Neuronal stem cell (in vitro differentiated cells): ENCODE measurements around the gene CENPP.

ENCODE experiments used
- DNase-seq: peaks from one replicate; pipeline ENCODE4 v3.0.0-alpha.2; 2013; ENCODE audit warnings: low spot score
- H2AFZ ChIP-seq: one replicate; pipeline ENCODE4 v1.6.1; 2013; ENCODE audit warnings: mild to moderate bottlenecking, low read length, inconsistent platforms
- H2AK5ac ChIP-seq: 2 replicates; pipeline ENCODE4 v1.6.1; 2013; ENCODE audit warnings: low read depth, mild to moderate bottlenecking, inconsistent platforms, low read length, moderate library complexity, mixed read lengths
- H2BK120ac ChIP-seq: 2 replicates; pipeline ENCODE4 v1.6.1; 2013; ENCODE audit warnings: low read depth, mild to moderate bottlenecking, inconsistent platforms, low read length, moderate library complexity, mixed read lengths
- H2BK12ac ChIP-seq: one replicate; pipeline ENCODE4 v1.6.1; 2013; ENCODE audit warnings: low read length, inconsistent platforms
- H2BK15ac ChIP-seq: 2 replicates; pipeline ENCODE4 v1.6.1; 2013; ENCODE audit warnings: mild to moderate bottlenecking, low read length, inconsistent platforms, mixed read lengths
- H2BK5ac ChIP-seq: one replicate; pipeline ENCODE4 v1.6.1; 2013; ENCODE audit warnings: inconsistent platforms, mild to moderate bottlenecking, low read length, moderate library complexity
- H3K14ac ChIP-seq: one replicate; pipeline ENCODE4 v1.6.1; 2013; ENCODE audit warnings: low read length, inconsistent platforms
- H3K18ac ChIP-seq: 2 replicates; pipeline ENCODE4 v1.6.1; 2013; ENCODE audit warnings: low read length, inconsistent platforms
- H3K23ac ChIP-seq: 2 replicates; pipeline ENCODE4 v1.6.1; 2013; ENCODE audit warnings: low read depth, mild to moderate bottlenecking, mixed read lengths, low read length, inconsistent platforms; ENCODE audit not compliant: poor library complexity
- H3K27ac ChIP-seq: replicated peaks from 3 replicates; pipeline ENCODE4 v1.5.1; 2013; ENCODE audit warnings: low read length, inconsistent platforms
- H3K27me3 ChIP-seq, 3 experiments: 2 replicates each; pipeline ENCODE4 v1.6.1; 2013; ENCODE audit warnings: low read length in 3 of 3, mild to moderate bottlenecking in 2 of 3, inconsistent platforms in 1 of 3, low read depth in 1 of 3, mixed read lengths in 1 of 3, moderate library complexity in 1 of 3; ENCODE audit not compliant: control insufficient read depth in 3 of 3, insufficient read depth in 3 of 3
- H3K36me3 ChIP-seq, 2 donors: replicated peaks in 1 of 2; 2 replicates each; pipeline ENCODE4 v1.6.1; 2013; ENCODE audit warnings: low read length in 2 of 2; ENCODE audit not compliant: control insufficient read depth in 2 of 2, insufficient read depth in 2 of 2
- H3K4ac ChIP-seq: 2 replicates; pipeline ENCODE4 v1.6.1; 2013; ENCODE audit warnings: inconsistent platforms, mild to moderate bottlenecking, low read length, moderate library complexity
- H3K4me1 ChIP-seq, 2 donors: 1 replicate in 1 of 2; 2 replicates in 1 of 2; pipeline ENCODE4 v1.6.1; 2013; ENCODE audit warnings: low read length in 2 of 2, low read depth in 1 of 2; ENCODE audit not compliant: control insufficient read depth in 2 of 2, insufficient read depth in 1 of 2
- H3K4me2 ChIP-seq: one replicate; pipeline ENCODE4 v1.6.1; 2013; ENCODE audit warnings: mild to moderate bottlenecking, low read length, inconsistent platforms; ENCODE audit not compliant: insufficient read depth, poor library complexity, severe bottlenecking
- H3K4me3 ChIP-seq, 2 donors: 2 replicates each; pipeline ENCODE4 v1.5.1; 2013; ENCODE audit warnings: low read length in 2 of 2, mild to moderate bottlenecking in 2 of 2, inconsistent platforms in 1 of 2, moderate library complexity in 1 of 2
- H3K79me1 ChIP-seq: one replicate; pipeline ENCODE4 v1.6.1; 2013; ENCODE audit warnings: low read depth, mild to moderate bottlenecking, inconsistent platforms, low read length, moderate library complexity
- H3K9ac ChIP-seq: one replicate; pipeline ENCODE4 v1.6.1; 2013; ENCODE audit warnings: mild to moderate bottlenecking, low read depth, low read length, inconsistent platforms; ENCODE audit not compliant: poor library complexity
- H3K9me3 ChIP-seq, 2 donors: replicated peaks in 1 of 2; 2 replicates each; pipeline versions ENCODE3 to v1.6.1; 2013; ENCODE audit warnings: low read length in 2 of 2, mild to moderate bottlenecking in 2 of 2, inconsistent platforms in 1 of 2, low read depth in 1 of 2, mixed read lengths in 1 of 2, moderate library complexity in 1 of 2; ENCODE audit not compliant: control insufficient read depth in 2 of 2, insufficient read depth in 1 of 2
- H4K8ac ChIP-seq: one replicate; pipeline ENCODE4 v1.6.1; 2013; ENCODE audit warnings: low read depth, mild to moderate bottlenecking, inconsistent platforms, low read length, moderate library complexity
- H4K91ac ChIP-seq: one replicate; pipeline ENCODE4 v1.6.1; 2013; ENCODE audit warnings: low read length, low read depth, mild to moderate bottlenecking, inconsistent platforms; ENCODE audit not compliant: poor library complexity
- WGBS, 2 donors: extraction: QIAGEN DNeasy Blood & Tissue Kit; methylation state at CpG; one replicate each; pipeline ENCODE4 v1.1.7; 2013; ENCODE audit warnings: missing lambda C conversion rate in 2 of 2, mixed read lengths in 1 of 2; ENCODE audit not compliant: insufficient read length in 2 of 2, insufficient replicate concordance in 1 of 2; ENCODE audit errors: extremely low coverage in 2 of 2; 5-methylcytosine and 5-hydroxymethylcytosine counted together

CENPP gene

DNA sequence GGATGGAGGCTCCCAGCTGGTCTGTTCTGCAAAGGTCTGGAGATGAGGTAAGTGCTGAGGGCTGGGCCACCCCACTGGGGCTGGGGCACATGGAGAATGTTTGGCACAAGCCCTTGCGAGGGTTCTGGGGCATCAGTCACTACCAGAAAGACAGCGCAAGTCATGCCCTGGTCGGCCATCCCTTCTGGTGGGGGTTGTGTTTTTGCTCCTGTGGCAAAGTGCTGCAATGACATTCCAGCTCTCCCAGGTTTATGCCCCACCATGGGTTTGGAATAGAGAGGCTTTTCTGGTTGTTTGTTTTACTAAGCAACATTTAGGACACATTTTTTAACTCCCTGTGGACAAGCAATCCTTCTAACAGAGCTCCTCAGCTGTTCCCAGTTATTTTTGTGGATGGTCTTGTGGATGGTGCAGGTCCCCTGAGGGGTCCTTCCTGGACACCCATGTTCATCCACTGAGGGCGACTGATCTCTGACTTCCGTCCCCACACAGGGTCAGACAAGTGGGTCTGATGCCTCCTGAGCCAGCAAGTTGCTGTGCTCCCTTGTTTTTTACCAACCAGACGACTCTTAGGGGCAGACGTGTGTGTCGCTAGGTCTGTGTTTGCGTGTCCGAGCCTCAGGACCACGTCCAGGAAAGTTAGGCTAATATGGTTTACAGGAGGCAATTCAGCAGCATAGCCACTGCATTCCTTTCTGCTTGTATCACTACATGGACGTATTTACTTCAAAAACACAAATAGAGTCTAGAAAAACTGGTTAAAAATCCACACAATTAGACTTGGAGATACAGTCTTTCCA is 274.9 kb downstream of the CENPP start:
- no peaks in the 10 kb centered on the region for H3K79me1 ChIP-seq
- H3K4me1 ChIP-seq = no peaks in the 10 kb centered on the region
- H3K18ac ChIP-seq = no peak overlapping the region
- no peaks in the 10 kb centered on the region for H3K36me3 ChIP-seq
- H4K91ac ChIP-seq = no peak overlapping the region
- H3K4me2 ChIP-seq = no peak overlapping the region
- no peak overlapping the region for H2BK120ac ChIP-seq
- H2AFZ ChIP-seq = no peak overlapping the region
- no peak overlapping the region for H2BK5ac ChIP-seq
- no peak overlapping the region for H3K23ac ChIP-seq
- no peak overlapping the region for H3K4me3 ChIP-seq
- WGBS, 2 donors = no CpG with 5 or more reads among the region's 12 CpGs
- peak overlapping the region; percentile 7 for H3K9ac ChIP-seq
- H3K4ac ChIP-seq = no peak overlapping the region
- no peak overlapping the region for H2AK5ac ChIP-seq
- no peak overlapping the region for H3K27ac ChIP-seq
- no peak overlapping the region for H3K14ac ChIP-seq
- no peak overlapping the region for H4K8ac ChIP-seq
- H2BK15ac ChIP-seq = no peak overlapping the region
- no peak overlapping the region for H2BK12ac ChIP-seq
- peaks cover 0 to 7% of the 10 kb centered on the region in 2 donors for H3K9me3 ChIP-seq
- no peak for DNase-seq
- no peaks in the 10 kb centered on the region for H3K27me3 ChIP-seq

GRCh38 chr9:92601451-92601850 is 275.7 kb downstream of the CENPP start:
- DNase-seq = no peak
- peak overlapping the region; percentile 34 for H3K9ac ChIP-seq
- no peak overlapping the region for H3K27ac ChIP-seq
- no peak overlapping the region for H2BK12ac ChIP-seq
- no peak overlapping the region for H2BK15ac ChIP-seq
- H4K91ac ChIP-seq = no peak overlapping the region
- H3K4me3 ChIP-seq = no peak overlapping the region
- no peak overlapping the region for H4K8ac ChIP-seq
- H3K4ac ChIP-seq = no peak overlapping the region
- no peak overlapping the region for H3K18ac ChIP-seq
- H3K4me2 ChIP-seq = no peak overlapping the region
- no peak overlapping the region for H2BK120ac ChIP-seq
- H3K9me3 ChIP-seq = peaks cover 0 to 11% of the 10 kb centered on the region in 2 donors
- WGBS, 2 donors = no CpG with 5 or more reads among the region's 12 CpGs
- H3K14ac ChIP-seq = no peak overlapping the region
- H2AFZ ChIP-seq = no peak overlapping the region
- no peaks in the 10 kb centered on the region for H3K79me1 ChIP-seq
- no peak overlapping the region for H3K23ac ChIP-seq
- H3K36me3 ChIP-seq = no peaks in the 10 kb centered on the region
- no peak overlapping the region for H2AK5ac ChIP-seq
- no peaks in the 10 kb centered on the region for H3K27me3 ChIP-seq
- H3K4me1 ChIP-seq = no peaks in the 10 kb centered on the region
- H2BK5ac ChIP-seq = peak overlapping the region; percentile 13

- Histone ChIP-seq H3K4me3 (no peak overlapping the region), H3K79me1 (no peaks in the 10 kb centered on the region), H3K23ac (peak overlapping the region; percentile 52), H3K4me2 (no peak overlapping the region), H3K27ac (no peak overlapping the region), H2BK120ac (no peak overlapping the region), H3K18ac (no peak overlapping the region), H2AK5ac (no peak overlapping the region), H2BK15ac (no peak overlapping the region), H3K9ac (no peak overlapping the region), H3K14ac (no peak overlapping the region), H4K91ac (no peak overlapping the region), H2BK12ac (no peak overlapping the region), H2AFZ (no peak overlapping the region), H3K27me3 (no peaks in the 10 kb centered on the region), H3K4ac (no peak overlapping the region), H3K9me3 (peaks cover 0 to 11% of the 10 kb centered on the region in 2 donors), H3K36me3 (no peaks in the 10 kb centered on the region), H4K8ac (no peak overlapping the region), H2BK5ac (no peak overlapping the region), H3K4me1 (no peaks in the 10 kb centered on the region)
- no CpG with 5 or more reads among the region's 10 CpGs for WGBS, 2 donors
- DNase-seq = no peak
These were observed 276.7 kb downstream of the CENPP start for GRCh38 chr9:92602413-92602812.

DNA sequence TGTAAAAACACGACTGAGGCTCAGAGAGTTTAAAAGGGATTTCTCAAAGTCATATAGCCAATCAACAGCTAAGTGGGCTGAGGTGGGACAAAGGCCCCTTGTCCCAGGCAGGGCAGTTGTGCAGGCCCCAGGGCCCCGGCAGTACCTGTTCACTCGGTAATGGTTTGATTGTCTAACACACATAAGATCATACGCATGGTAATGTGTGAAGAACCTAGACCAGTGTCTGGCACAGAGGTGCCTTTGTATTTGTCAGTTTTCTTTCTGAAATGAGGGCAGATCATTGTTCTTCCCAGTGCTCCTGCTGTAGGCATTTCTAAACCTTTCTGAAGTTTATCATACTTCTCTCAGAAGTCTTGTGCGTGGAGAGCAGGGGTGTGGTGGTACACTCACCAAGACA is 277.3 kb downstream of the CENPP start:
- no peak overlapping the region for H4K8ac ChIP-seq
- H3K36me3 ChIP-seq = no peaks in the 10 kb centered on the region
- H3K27ac ChIP-seq = no peak overlapping the region
- H4K91ac ChIP-seq = no peak overlapping the region
- no peak for DNase-seq
- no peak overlapping the region for H2BK12ac ChIP-seq
- H2BK5ac ChIP-seq = no peak overlapping the region
- no CpG with 5 or more reads among the region's 5 CpGs for WGBS, 2 donors
- no peak overlapping the region for H2AFZ ChIP-seq
- H3K14ac ChIP-seq = no peak overlapping the region
- H3K4ac ChIP-seq = no peak overlapping the region
- no peak overlapping the region for H3K18ac ChIP-seq
- H3K4me2 ChIP-seq = no peak overlapping the region
- H2BK120ac ChIP-seq = no peak overlapping the region
- no peak overlapping the region for H3K9ac ChIP-seq
- H3K23ac ChIP-seq = no peak overlapping the region
- no peaks in the 10 kb centered on the region for H3K4me1 ChIP-seq
- no peak overlapping the region for H2AK5ac ChIP-seq
- no peak overlapping the region for H3K4me3 ChIP-seq
- peaks cover 0 to 11% of the 10 kb centered on the region in 2 donors for H3K9me3 ChIP-seq
- H3K27me3 ChIP-seq = no peaks in the 10 kb centered on the region
- no peak overlapping the region for H2BK15ac ChIP-seq
- H3K79me1 ChIP-seq = no peaks in the 10 kb centered on the region
